ENCODE measurements around the gene MYO1D. TPM values are rescaled to one million over a fixed set of nuclear protein-coding genes. Genes with fewer than 3 reads are reported as not detected.

The MYO1D gene
- total RNA-seq, 1 donor from 2014 or later = 24.9 TPM

GRCh38 chr17:32912218-32912897 is 35.4 kb upstream of the MYO1D start:
- DNase-seq (ENCODE audit: extremely low spot score, unreplicated experiment) = peak; percentile 68

GRCh38 chr17:32910769-32911168 is 33.8 kb upstream of the MYO1D start:
- TF ChIP-seq CTCF (conservative IDR thresholded peaks at IDR 0.05) = no peak
- Mint-ChIP-seq H3K4me3 (no peak overlapping the region), H3K9me3 (no peaks in the 10 kb centered on the region), H3K4me1 (ENCODE audit: unreplicated experiment) (peaks cover 16% of the 10 kb centered on the region), H3K27me3 (no peaks in the 10 kb centered on the region), H3K36me3 (no peaks in the 10 kb centered on the region), H3K27ac (no peak overlapping the region)
- DNase-seq (ENCODE audit: extremely low spot score, unreplicated experiment) = no peak

More at GRCh38 chr17:32912218-32912897, 35.4 kb upstream of the MYO1D start:
- H3K9me3 Mint-ChIP-seq = no peaks in the 10 kb centered on the region
- H3K27ac Mint-ChIP-seq = peak overlapping the region; percentile 63
- no peaks in the 10 kb centered on the region for H3K27me3 Mint-ChIP-seq
- no peaks in the 10 kb centered on the region for H3K36me3 Mint-ChIP-seq
- peak overlapping the region; percentile 55 for H3K4me3 Mint-ChIP-seq
- no peak for TF ChIP-seq CTCF (conservative IDR thresholded peaks at IDR 0.05)
- H3K4me1 Mint-ChIP-seq (ENCODE audit: unreplicated experiment) = peaks cover 16% of the 10 kb centered on the region

GRCh38 chr17:32909787-32910369 is 33.0 kb upstream of the MYO1D start:
- H3K4me1 Mint-ChIP-seq (ENCODE audit: unreplicated experiment) = peaks cover 16% of the 10 kb centered on the region
- no peaks in the 10 kb centered on the region for H3K27me3 Mint-ChIP-seq
- no peaks in the 10 kb centered on the region for H3K36me3 Mint-ChIP-seq
- H3K4me3 Mint-ChIP-seq = no peak overlapping the region
- peak; percentile 81 for TF ChIP-seq CTCF (conservative IDR thresholded peaks at IDR 0.05)
- no peak overlapping the region for H3K27ac Mint-ChIP-seq
- peak; percentile 68 for DNase-seq (ENCODE audit: extremely low spot score, unreplicated experiment)
- no peaks in the 10 kb centered on the region for H3K9me3 Mint-ChIP-seq

GRCh38 chr17:32907583-32907982 is 30.7 kb upstream of the MYO1D start:
- no peak overlapping the region for H3K4me3 Mint-ChIP-seq
- H3K36me3 Mint-ChIP-seq = no peaks in the 10 kb centered on the region
- H3K27ac Mint-ChIP-seq = no peak overlapping the region
- no peaks in the 10 kb centered on the region for H3K27me3 Mint-ChIP-seq
- DNase-seq (ENCODE audit: extremely low spot score, unreplicated experiment) = peak; percentile 6
- peaks cover 15% of the 10 kb centered on the region for H3K4me1 Mint-ChIP-seq (ENCODE audit: unreplicated experiment)
- TF ChIP-seq CTCF (conservative IDR thresholded peaks at IDR 0.05) = no peak
- H3K9me3 Mint-ChIP-seq = no peaks in the 10 kb centered on the region

- Mint-ChIP-seq H3K27me3 (no peaks in the 10 kb centered on the region), H3K4me3 (no peak overlapping the region), H3K9me3 (no peaks in the 10 kb centered on the region), H3K36me3 (no peaks in the 10 kb centered on the region), H3K27ac (no peak overlapping the region), H3K4me1 (ENCODE audit: unreplicated experiment) (peaks cover 4% of the 10 kb centered on the region)
- peak; percentile 4 for DNase-seq (ENCODE audit: extremely low spot score, unreplicated experiment)
- no peak for TF ChIP-seq CTCF (conservative IDR thresholded peaks at IDR 0.05)
Measured at GRCh38 chr17:32904891-32905290, 28.0 kb upstream of the MYO1D start.
